Lower leg skin (tissue), 4 donors: Measurements from ENCODE around the gene MYO7A. TPM values are rescaled to one million over a fixed set of nuclear protein-coding genes. Genes with fewer than 3 reads are reported as not detected.

Experiments used
- DNase-seq, 2 donors: peaks; one replicate each; pipeline ENCODE4 v3.0.0-alpha.2; 2019; ENCODE audit warnings: low spot score in 2 of 2
- H3K4me3 ChIP-seq: fragments of 200-600 bp; sonication (generic); 2 replicates; pipeline ENCODE4 v1.5.1; 2017; ENCODE audit warnings: mild to moderate bottlenecking, low read depth; ENCODE audit not compliant: poor library complexity, severe bottlenecking
- CTCF ChIP-seq, 3 donors: fragments of 450-650 bp; IDR thresholded peaks; one replicate each; pipeline ENCODE4 v1.5.1; 2016; ENCODE audit warnings: antibody characterized with exemption in 3 of 3, mild to moderate bottlenecking in 3 of 3, moderate library complexity in 2 of 3
- POLR2A ChIP-seq, 2 donors: fragments of 450-650 bp; IDR thresholded peaks; one replicate each; pipeline ENCODE4 v1.6.1; 2016 to 2017; ENCODE audit warnings: antibody characterized with exemption in 2 of 2, mild to moderate bottlenecking in 1 of 2, moderate library complexity in 1 of 2
- WGBS, 2 donors: methylation state at CpG; one replicate each; pipeline ENCODE4 v1.1.5; 2018; 5-methylcytosine and 5-hydroxymethylcytosine counted together
- intact Hi-C: fragments of 100-400 bp; cut with DNase I; formaldehyde crosslinking; loops from one replicate; pipeline ENCODE4 v1.15.0; 2023; ENCODE audit warnings: low total_unique reads
- total RNA-seq, 4 donors: library from RNA; depleted of rRNA; stranded (reverse); fragments of >200 nt; gene quantifications; one replicate each; pipeline ENCODE4 v1.1.0, GENCODE V29; 2016

Gene MYO7A
- total RNA-seq, 4 donors from 2014 or later = 0.69 to 2.1 (median 1.4) TPM

GRCh38 chr11:77120571-77120970 is 7.5 kb upstream of the MYO7A start:
- intact Hi-C loops = loop anchor here (10.0 kb wide), 1 partner anchor 424 kb away; no protein-coding TSS in a partner anchor

GRCh38 chr11:77121096-77121640 is 6.9 kb upstream of the MYO7A start:
- DNase-seq = no peak
- no peak for TF ChIP-seq CTCF (IDR thresholded peaks at IDR 0.05)
- WGBS, 2 donors = 89 to 94% methylated on average over 7 to 10 of the region's 10 CpGs
- no peak overlapping the region for H3K4me3 ChIP-seq
- intact Hi-C loops = loop anchor here (10.0 kb wide), 1 partner anchor 424 kb away; no protein-coding TSS in a partner anchor

More at GRCh38 chr11:77120571-77120970, 7.5 kb upstream of the MYO7A start:
- TF ChIP-seq CTCF (IDR thresholded peaks at IDR 0.05) (no peak), POLR2A (IDR thresholded peaks at IDR 0.05) (no peak)
- WGBS, 2 donors = 91% methylated on average over 15 to 19 of the region's 19 CpGs
- DNase-seq = no peak
- no peak overlapping the region for H3K4me3 ChIP-seq

GRCh38 chr11:77121876-77122575 is 6.0 kb upstream of the MYO7A start:
- TF ChIP-seq POLR2A (IDR thresholded peaks at IDR 0.05) (no peak), CTCF (IDR thresholded peaks at IDR 0.05) (no peak)
- no peak for DNase-seq
- 91 to 93% methylated on average over 8 of the region's 8 CpGs for WGBS, 2 donors
- intact Hi-C loops = loop anchor here (10.0 kb wide), 1 partner anchor 423 kb away; no protein-coding TSS in a partner anchor
- H3K4me3 ChIP-seq = no peak overlapping the region

GRCh38 chr11:77122576-77123212 is 5.4 kb upstream of the MYO7A start:
- TF ChIP-seq CTCF (IDR thresholded peaks at IDR 0.05) (no peak), POLR2A (IDR thresholded peaks at IDR 0.05) (no peak)
- WGBS, 2 donors = 69 to 87% methylated on average over 3 to 7 of the region's 7 CpGs
- no peak overlapping the region for H3K4me3 ChIP-seq
- intact Hi-C loops = loop anchor here (10.0 kb wide), 1 partner anchor 422 kb away; no protein-coding TSS in a partner anchor
- DNase-seq = no peak

- no peak overlapping the region for H3K4me3 ChIP-seq
- DNase-seq = no peak
- WGBS, 2 donors = 92 to 94% methylated on average over 7 to 8 of the region's 8 CpGs
- TF ChIP-seq POLR2A (IDR thresholded peaks at IDR 0.05) = no peak
- no peak for TF ChIP-seq CTCF (IDR thresholded peaks at IDR 0.05)
- intact Hi-C loops = loop anchor here (10.0 kb wide), 1 partner anchor 421 kb away; no protein-coding TSS in a partner anchor
Measured at GRCh38 chr11:77123591-77123990, 4.5 kb upstream of the MYO7A start.
